Loucy (cell line): ENCODE measurements around the gene TRMT44.
"Not testable (repeated sequence)": the region's sequence is repeated elsewhere in the genome, so short reads cannot be mapped to it uniquely, and the experiment has no call there.

Source experiments
- H2AFZ ChIP-seq: fragments of 200-600 bp; sonication (generic); 2 replicates; pipeline ENCODE4 v1.6.0; 2016; ENCODE audit warnings: antibody characterized with exemption, mild to moderate bottlenecking, low read length, moderate library complexity
- H3F3A ChIP-seq: fragments of 200-600 bp; 2 replicates; pipeline ENCODE4 v1.6.0; 2016; ENCODE audit warnings: antibody characterized with exemption, low read depth, mild to moderate bottlenecking
- H3K27me3 ChIP-seq: fragments of 200-600 bp; sonication (generic); 2 replicates; pipeline ENCODE4 v1.6.1; 2014; ENCODE audit warnings: low read length, mild to moderate bottlenecking; ENCODE audit not compliant: insufficient read depth, poor library complexity, severe bottlenecking
- H3K36me3 ChIP-seq: fragments of 200-600 bp; sonication (generic); 2 replicates; pipeline ENCODE4 v1.6.1; 2016; ENCODE audit warnings: low read length; ENCODE audit not compliant: insufficient read depth
- H3K4me1 ChIP-seq: fragments of 200-600 bp; sonication (generic); 2 replicates; pipeline ENCODE4 v1.5.1; 2014; ENCODE audit warnings: low read length, mild to moderate bottlenecking; ENCODE audit not compliant: insufficient read depth, poor library complexity, severe bottlenecking
- H3K4me2 ChIP-seq: fragments of 200-600 bp; sonication (generic); 2 replicates; pipeline ENCODE4 v1.6.0; 2014; ENCODE audit warnings: antibody characterized with exemption, low read length, low read depth, mild to moderate bottlenecking; ENCODE audit not compliant: poor library complexity, severe bottlenecking
- H3K4me3 ChIP-seq: fragments of 200-600 bp; sonication (generic); 2 replicates; pipeline ENCODE4 v1.5.1; 2014; ENCODE audit warnings: low read length, mild to moderate bottlenecking, mixed read lengths; ENCODE audit not compliant: poor library complexity, severe bottlenecking
- H3K79me2 ChIP-seq: fragments of 200-600 bp; sonication (generic); 2 replicates; pipeline ENCODE4 v1.6.1; 2014; ENCODE audit warnings: low read length; ENCODE audit not compliant: insufficient read depth
- H3K9ac ChIP-seq: fragments of 200-600 bp; sonication (generic); 2 replicates; pipeline ENCODE4 v1.6.0; 2014; ENCODE audit warnings: mild to moderate bottlenecking, low read depth, low read length, moderate library complexity; ENCODE audit not compliant: poor library complexity, severe bottlenecking
- H3K9me2 ChIP-seq: fragments of 200-600 bp; sonication (generic); replicated peaks from 2 replicates; pipeline ENCODE4 v1.6.1; 2016; ENCODE audit warnings: low read depth, low read length, mixed read lengths
- H3K9me3 ChIP-seq: fragments of 200-600 bp; sonication (generic); 2 replicates; pipeline ENCODE4 v1.6.1; 2014; ENCODE audit warnings: mild to moderate bottlenecking, antibody characterized with exemption, low read length, low read depth; ENCODE audit not compliant: insufficient read depth
- H4K20me1 ChIP-seq: fragments of 200-600 bp; sonication (generic); 2 replicates; pipeline ENCODE4 v1.6.0; 2014; ENCODE audit warnings: antibody characterized with exemption, low read length, mild to moderate bottlenecking; ENCODE audit not compliant: insufficient read depth, poor library complexity, severe bottlenecking
- EZH2phosphoT487 ChIP-seq: fragments of 200-600 bp; IDR thresholded peaks from 2 replicates; pipeline ENCODE4 v1.6.1; 2018; ENCODE audit warnings: antibody characterized with exemption, mild to moderate bottlenecking, moderate library complexity, borderline replicate concordance
- TF ChIP-seq, protein P1 (sequence below): fragments of 200-600 bp; sonication (generic); conservative IDR thresholded peaks from 2 replicates; pipeline ENCODE4 v1.5.1; 2014; ENCODE audit warnings: mild to moderate bottlenecking, antibody characterized with exemption, low read length

TRMT44 gene

DNA sequence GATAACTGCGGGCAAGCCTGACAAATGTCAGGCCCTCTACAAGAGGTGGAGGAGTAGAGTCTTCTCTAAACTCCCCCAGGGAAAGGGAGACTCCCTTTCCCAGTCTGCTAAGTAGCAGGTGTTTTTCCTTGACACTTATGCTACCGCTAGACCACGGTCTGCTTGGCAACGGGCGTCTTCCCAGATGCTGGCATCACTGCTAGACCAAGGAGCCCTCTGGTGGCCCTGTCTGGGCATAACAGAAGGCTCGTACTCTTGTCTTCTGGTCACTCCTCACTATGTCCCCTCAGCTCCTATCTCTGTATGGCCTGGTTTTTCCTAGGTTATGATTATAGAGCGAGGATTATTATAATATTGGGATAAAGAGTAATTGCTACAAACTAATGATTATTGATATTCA is 33.7 kb upstream of the TRMT44 start:
- not testable (repeated sequence) for H3K9me3 ChIP-seq, H3K36me3 ChIP-seq, H3K9me2 ChIP-seq, H4K20me1 ChIP-seq, H3K27me3 ChIP-seq, H3K4me1 ChIP-seq, H3K4me2 ChIP-seq, H3K9ac ChIP-seq, H3K4me3 ChIP-seq, H3F3A ChIP-seq, H3K79me2 ChIP-seq, H2AFZ ChIP-seq
- TF ChIP-seq, protein P1, sequence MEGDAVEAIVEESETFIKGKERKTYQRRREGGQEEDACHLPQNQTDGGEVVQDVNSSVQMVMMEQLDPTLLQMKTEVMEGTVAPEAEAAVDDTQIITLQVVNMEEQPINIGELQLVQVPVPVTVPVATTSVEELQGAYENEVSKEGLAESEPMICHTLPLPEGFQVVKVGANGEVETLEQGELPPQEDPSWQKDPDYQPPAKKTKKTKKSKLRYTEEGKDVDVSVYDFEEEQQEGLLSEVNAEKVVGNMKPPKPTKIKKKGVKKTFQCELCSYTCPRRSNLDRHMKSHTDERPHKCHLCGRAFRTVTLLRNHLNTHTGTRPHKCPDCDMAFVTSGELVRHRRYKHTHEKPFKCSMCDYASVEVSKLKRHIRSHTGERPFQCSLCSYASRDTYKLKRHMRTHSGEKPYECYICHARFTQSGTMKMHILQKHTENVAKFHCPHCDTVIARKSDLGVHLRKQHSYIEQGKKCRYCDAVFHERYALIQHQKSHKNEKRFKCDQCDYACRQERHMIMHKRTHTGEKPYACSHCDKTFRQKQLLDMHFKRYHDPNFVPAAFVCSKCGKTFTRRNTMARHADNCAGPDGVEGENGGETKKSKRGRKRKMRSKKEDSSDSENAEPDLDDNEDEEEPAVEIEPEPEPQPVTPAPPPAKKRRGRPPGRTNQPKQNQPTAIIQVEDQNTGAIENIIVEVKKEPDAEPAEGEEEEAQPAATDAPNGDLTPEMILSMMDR, result peak; percentile 31

DNA sequence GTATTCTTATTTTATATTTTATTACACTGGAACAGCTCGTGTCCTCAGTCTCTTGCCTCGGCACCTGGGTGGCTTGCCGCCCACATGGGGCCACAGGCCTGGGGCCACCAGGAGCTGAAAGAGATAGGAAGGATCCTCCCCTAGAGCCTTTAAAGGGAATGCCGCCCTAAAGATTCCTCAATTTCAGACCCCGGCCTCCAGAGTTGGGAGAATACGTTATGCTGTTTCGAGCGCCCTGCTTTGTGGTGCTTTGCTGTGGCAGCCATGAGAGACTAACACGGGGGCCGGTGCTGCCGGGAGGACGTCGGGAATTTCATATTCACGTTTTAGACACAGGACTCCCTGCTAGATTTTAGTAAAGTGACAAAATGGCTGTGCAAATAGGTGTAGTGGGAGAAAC is 33.3 kb upstream of the TRMT44 start:
- no peak overlapping the region for H3K4me3 ChIP-seq
- H3K79me2 ChIP-seq, result no peaks in the 10 kb centered on the region
- H3K9ac ChIP-seq, result no peak overlapping the region
- H3K9me2 ChIP-seq, result no peaks in the 10 kb centered on the region
- no peaks in the 10 kb centered on the region for H3F3A ChIP-seq
- no peaks in the 10 kb centered on the region for H3K4me1 ChIP-seq
- H3K27me3 ChIP-seq, result no peaks in the 10 kb centered on the region
- H3K36me3 ChIP-seq, result peaks cover 6% of the 10 kb centered on the region; the same call in 1 of the 2 replicates
- TF ChIP-seq, protein P1, result no peak
- no peak for TF ChIP-seq EZH2phosphoT487
- no peak overlapping the region for H2AFZ ChIP-seq
- no peak overlapping the region for H3K4me2 ChIP-seq
- no peaks in the 10 kb centered on the region for H4K20me1 ChIP-seq
- no peaks in the 10 kb centered on the region for H3K9me3 ChIP-seq

DNA sequence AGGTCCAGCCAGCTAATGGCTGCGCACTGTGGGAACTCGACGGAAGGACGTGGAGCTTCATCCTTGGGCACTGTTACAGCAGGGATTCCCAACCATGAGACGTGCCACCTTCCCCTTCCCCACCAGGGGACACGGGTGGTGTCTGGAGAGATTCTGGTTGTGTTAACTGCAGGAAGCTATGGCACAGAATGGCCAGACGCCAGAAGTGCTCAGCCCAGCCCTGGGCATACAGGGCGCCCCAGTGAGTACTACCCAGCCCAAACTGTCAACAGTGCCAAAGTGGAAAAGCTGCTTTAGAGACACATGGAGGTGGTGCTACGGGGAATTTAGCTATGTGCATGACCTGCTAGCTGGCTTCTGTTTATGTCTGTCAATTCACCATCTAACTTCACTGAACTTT is 32.8 kb upstream of the TRMT44 start:
- H3K4me3 ChIP-seq, result no peak overlapping the region
- H3K27me3 ChIP-seq, result no peaks in the 10 kb centered on the region
- H3K9ac ChIP-seq, result no peak overlapping the region
- H3K9me3 ChIP-seq, result no peaks in the 10 kb centered on the region
- H3F3A ChIP-seq, result no peaks in the 10 kb centered on the region
- H4K20me1 ChIP-seq, result no peaks in the 10 kb centered on the region
- peaks cover 6% of the 10 kb centered on the region; the same call in 1 of the 2 replicates for H3K36me3 ChIP-seq
- no peaks in the 10 kb centered on the region for H3K79me2 ChIP-seq
- H3K4me2 ChIP-seq, result no peak overlapping the region
- H3K9me2 ChIP-seq, result no peaks in the 10 kb centered on the region
- no peaks in the 10 kb centered on the region for H3K4me1 ChIP-seq
- H2AFZ ChIP-seq, result no peak overlapping the region
- no peak for TF ChIP-seq EZH2phosphoT487
- TF ChIP-seq, protein P1, result no peak
